HEK293 (cell line): ENCODE results near the gene MYO1B.

Source experiments
- CTCF ChIA-PET: fragments of 350-600 bp; formaldehyde crosslinking; extraction: SDS; loops from one replicate; lab custom pipeline; 2021; ENCODE audit warnings: antibody characterized with exemption; lab: Yijun Ruan, JAX
- POLR2A ChIA-PET: fragments of 300-600 bp; formaldehyde crosslinking; extraction: SDS; loops from one replicate; lab custom pipeline; 2020; ENCODE audit warnings: antibody characterized with exemption, inconsistent platforms; lab: Yijun Ruan, JAX
- H3K27ac ChIP-seq: fragments of 200-500 bp; sonication (Bioruptor generic); 2 replicates; pipeline ENCODE4 v1.5.1; 2014; ENCODE audit warnings: low read depth, low read length, control low read depth, inconsistent platforms; ENCODE audit errors: extremely low read depth
- H3K36me3 ChIP-seq, 2 experiments: fragments of 200-500 bp in 1 of 2; sonication (Bioruptor generic) in 1 of 2; 1 replicate in 1 of 2; 2 replicates in 1 of 2; pipeline ENCODE4 v1.5.1; 2014 to 2017; ENCODE audit warnings: inconsistent platforms in 2 of 2, low read length in 2 of 2; ENCODE audit not compliant: control insufficient read depth in 2 of 2, insufficient read depth in 1 of 2
- H3K4me1 ChIP-seq: fragments of 200-500 bp; sonication (Bioruptor generic); 2 replicates; pipeline ENCODE4 v1.5.1; 2014; ENCODE audit warnings: mild to moderate bottlenecking, low read length, inconsistent platforms; ENCODE audit not compliant: control insufficient read depth, insufficient read depth
- H3K4me3 ChIP-seq: 2 replicates; pipeline ENCODE4 v1.5.1; 2011; ENCODE audit warnings: low read depth, mild to moderate bottlenecking, control low read depth, low read length, moderate library complexity
- H3K9me3 ChIP-seq: fragments of 200-500 bp; sonication (Bioruptor generic); 2 replicates; pipeline ENCODE4 v1.5.1; 2014; ENCODE audit warnings: low read depth, low read length, inconsistent platforms; ENCODE audit not compliant: control insufficient read depth, insufficient read depth
- GLIS1 ChIP-seq: fragments of 450-650 bp; formaldehyde crosslinking; IDR thresholded peaks from 2 replicates; pipeline ENCODE4 v1.5.1; 2016; ENCODE audit warnings: missing biosample characterization, missing genetic modification characterization
- GLIS2 ChIP-seq: fragments of 450-650 bp; formaldehyde crosslinking; IDR thresholded peaks from 2 replicates; pipeline ENCODE4 v1.5.1; 2016; ENCODE audit warnings: missing biosample characterization, missing genetic modification characterization
- KLF9 ChIP-seq: fragments of 450-650 bp; formaldehyde crosslinking; IDR thresholded peaks from 2 replicates; pipeline ENCODE4 v1.5.1; 2016; ENCODE audit warnings: missing biosample characterization, missing genetic modification characterization, low read depth
- SCRT2 ChIP-seq: fragments of 450-650 bp; formaldehyde crosslinking; IDR thresholded peaks from 2 replicates; pipeline ENCODE4 v1.5.1; 2016; ENCODE audit warnings: missing biosample characterization, missing genetic modification characterization
- SP2 ChIP-seq: fragments of 450-650 bp; formaldehyde crosslinking; IDR thresholded peaks from 2 replicates; pipeline ENCODE4 v1.5.1; 2016; ENCODE audit warnings: missing biosample characterization, missing genetic modification characterization
- ZFP41 ChIP-seq: fragments of 450-650 bp; formaldehyde crosslinking; IDR thresholded peaks from 2 replicates; pipeline ENCODE4 v1.5.1; 2016; ENCODE audit warnings: missing biosample characterization, missing genetic modification characterization, borderline replicate concordance
- ZNF140 ChIP-seq: fragments of 450-650 bp; formaldehyde crosslinking; IDR thresholded peaks from 2 replicates; pipeline ENCODE4 v1.5.1; 2016; ENCODE audit warnings: missing biosample characterization, missing genetic modification characterization
- ZNF248 ChIP-seq: fragments of 450-650 bp; formaldehyde crosslinking; IDR thresholded peaks from 2 replicates; pipeline ENCODE4 v1.5.1; 2017; ENCODE audit warnings: missing biosample characterization, missing genetic modification characterization
- ZNF354C ChIP-seq: fragments of 450-650 bp; formaldehyde crosslinking; IDR thresholded peaks from 2 replicates; pipeline ENCODE4 v1.5.1; 2016; ENCODE audit warnings: missing biosample characterization, missing genetic modification characterization, low read depth, borderline replicate concordance
- ZNF404 ChIP-seq: fragments of 450-650 bp; formaldehyde crosslinking; IDR thresholded peaks from 2 replicates; pipeline ENCODE4 v1.5.1; 2017; ENCODE audit warnings: missing biosample characterization, missing genetic modification characterization
- ZNF571 ChIP-seq: fragments of 450-650 bp; formaldehyde crosslinking; IDR thresholded peaks from 2 replicates; pipeline ENCODE4 v1.5.0; 2017; ENCODE audit warnings: missing biosample characterization, missing genetic modification characterization
- ZNF626 ChIP-seq: fragments of 450-650 bp; sonication (Bioruptor Pico); formaldehyde crosslinking; IDR thresholded peaks from 2 replicates; pipeline ENCODE4 v1.5.1; 2018; ENCODE audit warnings: missing biosample characterization, missing genetic modification characterization, inconsistent platforms
- ZNF654 ChIP-seq: fragments of 450-650 bp; formaldehyde crosslinking; IDR thresholded peaks from 2 replicates; pipeline ENCODE4 v1.5.1; 2016; ENCODE audit warnings: low read depth, missing biosample characterization, missing genetic modification characterization
- TF ChIP-seq, protein P1 (sequence below): fragments of 450-650 bp; formaldehyde crosslinking; optimal IDR thresholded peaks from 2 replicates; pipeline ENCODE3; 2016; ENCODE audit warnings: missing biosample characterization, mild to moderate bottlenecking, missing genetic modification characterization
- TF ChIP-seq, protein P2 (sequence below): fragments of 450-650 bp; formaldehyde crosslinking; IDR thresholded peaks from 2 replicates; pipeline ENCODE4 v1.5.1; 2016; ENCODE audit warnings: missing biosample characterization, missing genetic modification characterization

MYO1B gene

DNA sequence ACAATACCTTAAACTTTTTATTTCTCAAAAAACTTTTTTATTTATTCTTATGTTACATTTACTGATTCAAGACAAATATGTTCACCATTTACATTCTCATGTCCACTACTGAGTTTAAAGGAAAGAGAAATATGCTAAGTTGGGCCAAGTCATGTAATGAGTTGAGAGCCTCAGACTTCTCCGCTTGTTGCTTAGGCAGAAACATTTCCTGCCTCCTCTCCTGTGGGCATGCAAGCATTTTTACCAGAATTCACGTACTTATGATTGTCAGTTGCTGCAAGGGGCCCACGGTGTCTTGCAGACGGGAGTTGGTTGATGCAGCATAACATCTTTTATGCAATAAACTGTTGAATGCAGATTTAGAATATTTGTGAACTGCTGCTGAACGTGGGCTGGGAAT is 51.8 kb downstream of the MYO1B start:
- Histone ChIP-seq H3K27ac (no peak overlapping the region), H3K4me1 (no peaks in the 10 kb centered on the region), H3K9me3 (no peaks in the 10 kb centered on the region), H3K36me3 (no peaks in the 10 kb centered on the region), H3K4me3 (no peak overlapping the region)
- TF ChIP-seq SCRT2 (peak; percentile 40; the same call in 1 of the 2 replicates), ZFP41 (tag by site-specific recombination) (no peak)
- POLR2A ChIA-PET = interaction anchor here (0.6 kb wide), 1 partner anchor 81 kb away, joined by 3 read pairs; no protein-coding TSS in a partner anchor
- CTCF ChIA-PET = no interaction called here

DNA sequence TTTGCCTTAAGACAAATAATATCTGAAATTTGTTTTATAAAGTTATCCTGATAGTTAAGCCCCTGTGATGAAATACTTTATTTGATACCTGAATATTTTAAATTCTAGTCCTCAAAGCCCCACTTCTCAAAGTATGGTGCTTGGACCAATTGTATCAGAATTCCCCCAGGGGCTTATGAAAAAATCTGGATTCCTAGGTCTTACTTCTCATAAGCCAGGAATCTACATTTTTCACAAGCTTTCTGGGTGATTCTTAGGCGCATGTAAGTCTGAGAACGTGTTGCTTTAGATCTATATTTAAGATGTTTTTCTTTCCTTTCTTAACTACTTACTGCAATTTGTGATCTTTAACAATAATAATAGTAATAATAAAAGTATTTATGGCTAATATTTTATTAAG is 53.1 kb downstream of the MYO1B start:
- Histone ChIP-seq H3K4me1 (no peaks in the 10 kb centered on the region), H3K4me3 (no peak overlapping the region), H3K36me3 (no peaks in the 10 kb centered on the region), H3K9me3 (no peaks in the 10 kb centered on the region), H3K27ac (no peak overlapping the region)
- CTCF ChIA-PET = no interaction called here
- TF ChIP-seq ZNF404 (tag by site-specific recombination) (no peak), KLF9 (tag by site-specific recombination) (no peak), ZNF140 (no peak), GLIS2 (tag by site-specific recombination) (no peak), SP2 (tag by site-specific recombination) (no peak), ZNF354C (tag by site-specific recombination) (no peak)
- TF ChIP-seq, protein P1, sequence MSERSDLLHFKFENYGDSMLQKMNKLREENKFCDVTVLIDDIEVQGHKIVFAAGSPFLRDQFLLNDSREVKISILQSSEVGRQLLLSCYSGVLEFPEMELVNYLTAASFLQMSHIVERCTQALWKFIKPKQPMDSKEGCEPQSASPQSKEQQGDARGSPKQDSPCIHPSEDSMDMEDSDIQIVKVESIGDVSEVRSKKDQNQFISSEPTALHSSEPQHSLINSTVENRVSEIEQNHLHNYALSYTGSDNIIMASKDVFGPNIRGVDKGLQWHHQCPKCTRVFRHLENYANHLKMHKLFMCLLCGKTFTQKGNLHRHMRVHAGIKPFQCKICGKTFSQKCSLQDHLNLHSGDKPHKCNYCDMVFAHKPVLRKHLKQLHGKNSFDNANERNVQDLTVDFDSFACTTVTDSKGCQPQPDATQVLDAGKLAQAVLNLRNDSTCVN (tag by site-specific recombination) = no peak
- POLR2A ChIA-PET = no interaction called here

DNA sequence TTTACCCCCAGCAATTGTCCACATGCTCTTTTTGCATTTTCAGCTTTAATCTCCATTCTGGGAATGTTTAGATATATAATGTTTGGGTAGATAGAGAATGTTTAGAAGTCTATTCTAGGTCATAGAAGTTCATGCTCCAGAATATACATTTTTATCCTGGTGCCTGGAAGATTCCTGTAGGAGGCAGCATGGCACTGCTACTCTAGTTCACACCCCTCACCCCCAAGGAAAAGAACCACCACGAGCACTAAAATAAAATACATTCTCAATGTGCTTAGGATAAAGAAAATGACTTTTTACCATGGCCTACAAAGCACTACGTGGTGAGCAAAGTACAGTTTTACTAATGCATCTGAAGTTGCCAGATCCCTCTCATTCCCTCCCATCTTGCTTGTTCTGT is 53.8 kb downstream of the MYO1B start:
- Histone ChIP-seq H3K4me3 (no peak overlapping the region), H3K36me3 (no peaks in the 10 kb centered on the region), H3K27ac (no peak overlapping the region), H3K9me3 (no peaks in the 10 kb centered on the region), H3K4me1 (no peaks in the 10 kb centered on the region)
- ChIA-PET CTCF (interaction anchor here (0.9 to 1.1 kb wide), 2 partner anchors 9 to 131 kb away, joined by 4 read pairs; no protein-coding TSS in a partner anchor), POLR2A (no interaction called here)
- TF ChIP-seq ZNF654 (tag by site-specific recombination) (peak; percentile 18; the same call in 1 of the 2 replicates), ZNF626 (tag by site-specific recombination) (no peak), ZNF248 (tag by site-specific recombination) (no peak), ZNF571 (no peak)
- TF ChIP-seq, protein P2, sequence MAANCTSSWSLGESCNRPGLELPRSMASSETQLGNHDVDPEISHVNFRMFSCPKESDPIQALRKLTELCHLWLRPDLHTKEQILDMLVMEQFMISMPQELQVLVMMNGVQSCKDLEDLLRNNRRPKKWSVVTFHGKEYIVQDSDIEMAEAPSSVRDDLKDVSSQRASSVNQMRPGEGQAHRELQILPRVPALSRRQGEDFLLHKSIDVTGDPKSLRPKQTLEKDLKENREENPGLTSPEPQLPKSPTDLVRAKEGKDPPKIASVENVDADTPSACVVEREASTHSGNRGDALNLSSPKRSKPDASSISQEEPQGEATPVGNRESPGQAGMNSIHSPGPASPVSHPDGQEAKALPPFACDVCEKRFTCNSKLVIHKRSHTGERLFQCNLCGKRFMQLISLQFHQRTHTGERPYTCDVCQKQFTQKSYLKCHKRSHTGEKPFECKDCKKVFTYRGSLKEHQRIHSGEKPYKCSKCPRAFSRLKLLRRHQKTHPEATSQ (tag by site-specific recombination) = no peak

DNA sequence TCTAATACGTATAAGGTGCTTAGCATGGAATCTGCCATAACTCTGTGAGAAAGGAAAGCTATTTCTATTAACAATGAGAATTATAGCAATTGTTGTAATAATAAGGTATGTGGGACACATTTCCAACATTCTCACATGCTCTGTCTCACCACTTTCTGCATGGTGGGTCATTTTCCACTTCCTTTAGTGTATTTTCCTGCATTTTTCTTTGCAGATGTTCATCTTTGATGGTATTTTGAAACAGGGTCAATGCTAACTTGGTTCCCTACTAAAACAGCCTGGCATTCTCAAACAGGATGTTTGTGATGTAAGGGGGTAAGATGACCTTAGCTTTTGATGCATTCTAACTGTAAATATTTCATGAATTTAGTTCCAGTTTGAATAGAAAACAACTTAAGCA is 54.7 kb downstream of the MYO1B start:
- ChIA-PET POLR2A (interaction anchor here (0.5 kb wide), 1 partner anchor 981 kb away, joined by 7 read pairs; no protein-coding TSS in a partner anchor), CTCF (interaction anchor here (0.6 to 1.2 kb wide), 8 partner anchors 8 to 1202 kb away, joined by 3 to 7 read pairs (median 4); no protein-coding TSS in a partner anchor)
- H3K36me3 ChIP-seq = no peaks in the 10 kb centered on the region
- no peaks in the 10 kb centered on the region for H3K9me3 ChIP-seq
- no peak overlapping the region for H3K4me3 ChIP-seq
- no peak overlapping the region for H3K27ac ChIP-seq
- no peak for TF ChIP-seq GLIS1 (tag by site-specific recombination)
- TF ChIP-seq, all 188 proteins: peak for 0
- H3K4me1 ChIP-seq = no peaks in the 10 kb centered on the region
